GM20000 (cell line): ENCODE measurements around the gene PYM1.

Source experiments
- DNase-seq: peaks from one replicate; pipeline ENCODE4 v3.0.0; 2012; ENCODE audit warnings: low spot score
- TF ChIP-seq, protein P1 (sequence below): IDR thresholded peaks from 2 replicates; pipeline ENCODE4 v1.5.1; 2012; ENCODE audit warnings: mild to moderate bottlenecking, control low read depth; ENCODE audit errors: extremely low read depth, missing control alignments

Gene PYM1

GRCh38 chr12:55927588-55928502 is at the start of gene PYM1:
Gene PYM1 (minus strand): TSS chr12:55927894. CDS start chr12:55927761, 133 bp downstream.
- TF ChIP-seq, protein P1, sequence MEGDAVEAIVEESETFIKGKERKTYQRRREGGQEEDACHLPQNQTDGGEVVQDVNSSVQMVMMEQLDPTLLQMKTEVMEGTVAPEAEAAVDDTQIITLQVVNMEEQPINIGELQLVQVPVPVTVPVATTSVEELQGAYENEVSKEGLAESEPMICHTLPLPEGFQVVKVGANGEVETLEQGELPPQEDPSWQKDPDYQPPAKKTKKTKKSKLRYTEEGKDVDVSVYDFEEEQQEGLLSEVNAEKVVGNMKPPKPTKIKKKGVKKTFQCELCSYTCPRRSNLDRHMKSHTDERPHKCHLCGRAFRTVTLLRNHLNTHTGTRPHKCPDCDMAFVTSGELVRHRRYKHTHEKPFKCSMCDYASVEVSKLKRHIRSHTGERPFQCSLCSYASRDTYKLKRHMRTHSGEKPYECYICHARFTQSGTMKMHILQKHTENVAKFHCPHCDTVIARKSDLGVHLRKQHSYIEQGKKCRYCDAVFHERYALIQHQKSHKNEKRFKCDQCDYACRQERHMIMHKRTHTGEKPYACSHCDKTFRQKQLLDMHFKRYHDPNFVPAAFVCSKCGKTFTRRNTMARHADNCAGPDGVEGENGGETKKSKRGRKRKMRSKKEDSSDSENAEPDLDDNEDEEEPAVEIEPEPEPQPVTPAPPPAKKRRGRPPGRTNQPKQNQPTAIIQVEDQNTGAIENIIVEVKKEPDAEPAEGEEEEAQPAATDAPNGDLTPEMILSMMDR: no peak
- peak; percentile 87 for DNase-seq

GRCh38 chr12:55974308-55974730 is 46.6 kb upstream of the PYM1 start:
- DNase-seq: peak; percentile 44
- TF ChIP-seq, protein P1: no peak

GRCh38 chr12:55973599-55974307 is 46.1 kb upstream of the PYM1 start, which contains the start of gene RAB5B:
Gene RAB5B (plus strand): TSS chr12:55974078. CDS start chr12:55986961, 12,883 bp downstream.
- TF ChIP-seq, protein P1: no peak
- peak; percentile 94 for DNase-seq

- no peak for DNase-seq
- TF ChIP-seq, protein P1: no peak
These were observed 45.4 kb upstream of the PYM1 start for GRCh38 chr12:55972911-55973598.

DNA sequence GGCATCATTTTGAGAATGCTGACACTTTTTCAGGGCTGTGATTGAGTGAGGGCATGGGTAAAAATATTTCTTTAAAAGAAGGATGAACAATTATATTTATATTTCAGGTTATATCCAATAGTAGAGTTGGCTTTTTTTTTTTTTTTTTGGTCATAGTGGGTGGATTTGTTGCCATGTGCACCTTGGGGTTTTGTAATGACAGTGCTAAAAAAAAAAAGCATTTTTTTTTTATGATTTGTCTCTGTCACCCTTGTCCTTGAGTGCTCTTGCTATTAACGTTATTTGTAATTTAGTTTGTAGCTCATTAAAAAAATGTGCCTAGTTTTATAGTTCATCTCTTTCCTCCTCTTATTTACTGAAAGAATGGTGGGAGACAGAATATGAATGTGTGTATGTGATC is 44.8 kb upstream of the PYM1 start:
- TF ChIP-seq, protein P1: no peak

DNA sequence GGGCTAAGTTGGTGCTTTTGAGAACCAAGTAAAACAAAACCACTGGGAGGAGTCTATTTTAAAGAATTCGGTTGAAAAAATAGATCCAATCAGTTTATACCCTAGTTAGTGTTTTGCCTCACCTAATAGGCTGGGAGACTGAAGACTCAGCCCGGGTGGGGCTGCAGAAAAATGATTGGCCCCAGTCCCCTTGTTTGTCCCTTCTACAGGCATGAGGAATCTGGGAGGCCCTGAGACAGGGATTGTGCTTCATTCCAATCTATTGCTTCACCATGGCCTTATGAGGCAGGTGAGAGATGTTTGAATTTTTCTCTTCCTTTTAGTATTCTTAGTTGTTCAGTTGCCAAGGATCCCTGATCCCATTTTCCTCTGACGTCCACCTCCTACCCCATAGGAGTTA is 44.3 kb upstream of the PYM1 start:
- no peak for DNase-seq
- TF ChIP-seq, protein P1: no peak

More for the DNA sequence above, 44.8 kb upstream of the PYM1 start:
- no peak for DNase-seq
